SU-DHL-6 (cell line): ENCODE data around the gene FRAT2.

Source experiments
- H2AFZ ChIP-seq: fragments of 200-600 bp; sonication (generic); 2 replicates; pipeline ENCODE4 v1.6.1; 2014; ENCODE audit warnings: low read depth, mild to moderate bottlenecking, moderate library complexity, mixed read lengths, antibody characterized with exemption, low read length; ENCODE audit not compliant: severe bottlenecking
- H3F3A ChIP-seq: fragments of 200-600 bp; shearing (Covaris generic); 2 replicates; pipeline ENCODE4 v1.6.0; 2016; ENCODE audit warnings: antibody characterized with exemption, mild to moderate bottlenecking; ENCODE audit not compliant: insufficient read depth
- H3K27ac ChIP-seq: fragments of 200-600 bp; sonication (generic); 2 replicates; pipeline ENCODE4 v1.5.1; 2016; ENCODE audit warnings: low read depth, mild to moderate bottlenecking, low read length, moderate library complexity, mixed read lengths
- H3K27me3 ChIP-seq: fragments of 200-600 bp; sonication (generic), shearing (Covaris generic); 2 replicates; pipeline ENCODE4 v1.6.0; 2014; ENCODE audit warnings: mild to moderate bottlenecking, low read length
- H3K36me3 ChIP-seq: fragments of 200-600 bp; sonication (generic); 2 replicates; pipeline ENCODE4 v1.6.1; 2014; ENCODE audit warnings: mild to moderate bottlenecking, low read length, mixed read lengths
- H3K4me2 ChIP-seq: fragments of 300-600, 200-600 bp; shearing (Covaris generic), sonication (generic); 2 replicates; pipeline ENCODE4 v1.6.0; 2014; ENCODE audit warnings: low read length, low read depth, mild to moderate bottlenecking; ENCODE audit not compliant: poor library complexity, severe bottlenecking
- H3K4me3 ChIP-seq: fragments of 200-600 bp; sonication (generic); 2 replicates; pipeline ENCODE4 v1.5.1; 2014; ENCODE audit warnings: antibody characterized with exemption, low read length, mild to moderate bottlenecking, mixed read lengths; ENCODE audit not compliant: insufficient read depth, poor library complexity, severe bottlenecking
- H3K79me2 ChIP-seq: fragments of 200-600 bp; sonication (generic); 2 replicates; pipeline ENCODE4 v1.6.1; 2014; ENCODE audit warnings: mild to moderate bottlenecking, low read length, moderate library complexity; ENCODE audit not compliant: insufficient read depth
- H3K9ac ChIP-seq: fragments of 200-600 bp; sonication (generic); 2 replicates; pipeline ENCODE4 v1.7.0; 2014; ENCODE audit warnings: mild to moderate bottlenecking, low read length
- H3K9me2 ChIP-seq: fragments of 200-600 bp; sonication (generic); replicated peaks from 2 replicates; pipeline ENCODE4 v1.6.1; 2014; ENCODE audit warnings: low read length; ENCODE audit not compliant: insufficient read depth
- H3K9me3 ChIP-seq: fragments of 200-600 bp; sonication (generic); 2 replicates; pipeline ENCODE4 v1.6.1; 2014; ENCODE audit warnings: low read length, mixed read lengths; ENCODE audit not compliant: insufficient read depth
- H4K20me1 ChIP-seq: fragments of 200-600 bp; sonication (generic); 2 replicates; pipeline ENCODE4 v1.6.1; 2014; ENCODE audit warnings: low read depth, mild to moderate bottlenecking, antibody characterized with exemption, low read length, moderate library complexity, mixed read lengths
- EZH2phosphoT487 ChIP-seq: fragments of 200-600 bp; sonication (generic), shearing (Covaris generic); conservative IDR thresholded peaks from 2 replicates; pipeline ENCODE4 v1.6.1; 2018; ENCODE audit warnings: mild to moderate bottlenecking, antibody characterized with exemption, low read length, moderate library complexity, mixed read lengths
- TF ChIP-seq, protein P1 (sequence below): fragments of 200-600 bp; sonication (generic); IDR thresholded peaks from one replicate; pipeline ENCODE4 v1.5.1; 2017; ENCODE audit warnings: antibody characterized with exemption, mild to moderate bottlenecking, low read length, moderate library complexity; ENCODE audit not compliant: insufficient read depth, poor library complexity, severe bottlenecking

FRAT2 gene

DNA sequence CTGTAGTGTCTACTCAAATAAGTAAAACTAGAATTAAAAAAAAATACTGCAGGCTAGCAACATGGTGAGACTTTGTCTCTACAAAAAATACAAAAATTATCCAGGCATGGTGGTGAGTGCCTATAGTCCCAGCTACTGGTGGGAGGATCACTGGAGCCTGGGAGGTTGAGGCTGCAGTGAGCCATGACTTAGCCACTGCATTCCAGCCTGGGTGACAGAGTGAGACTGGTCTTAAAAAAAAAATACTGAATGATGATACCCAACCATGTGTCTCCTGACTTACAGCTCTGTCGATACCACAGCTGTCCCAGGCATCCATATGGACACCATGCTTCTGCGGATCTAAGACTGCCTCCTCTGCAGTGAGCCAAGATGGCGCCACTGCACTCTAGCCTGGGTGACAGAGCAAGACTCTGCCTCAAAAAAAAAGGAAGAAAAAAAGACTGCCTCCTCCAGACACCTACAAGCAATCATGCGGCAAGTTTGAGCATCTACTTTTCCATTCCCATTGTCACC lies 23.4 kb downstream of the FRAT2 start:
- H3K9ac ChIP-seq, result no peak overlapping the region
- H3K79me2 ChIP-seq, result no peaks in the 10 kb centered on the region
- no peaks in the 10 kb centered on the region for H3K27me3 ChIP-seq
- no peak overlapping the region for H3K4me2 ChIP-seq
- no peaks in the 10 kb centered on the region for H3K9me2 ChIP-seq
- no peaks in the 10 kb centered on the region for H3K9me3 ChIP-seq
- H3K36me3 ChIP-seq, result no peaks in the 10 kb centered on the region
- H4K20me1 ChIP-seq, result no peaks in the 10 kb centered on the region
- H3K4me3 ChIP-seq, result no peak overlapping the region
- H3F3A ChIP-seq, result no peaks in the 10 kb centered on the region
- no peak overlapping the region for H3K27ac ChIP-seq
- H2AFZ ChIP-seq, result no peak overlapping the region
- TF ChIP-seq, protein P1, sequence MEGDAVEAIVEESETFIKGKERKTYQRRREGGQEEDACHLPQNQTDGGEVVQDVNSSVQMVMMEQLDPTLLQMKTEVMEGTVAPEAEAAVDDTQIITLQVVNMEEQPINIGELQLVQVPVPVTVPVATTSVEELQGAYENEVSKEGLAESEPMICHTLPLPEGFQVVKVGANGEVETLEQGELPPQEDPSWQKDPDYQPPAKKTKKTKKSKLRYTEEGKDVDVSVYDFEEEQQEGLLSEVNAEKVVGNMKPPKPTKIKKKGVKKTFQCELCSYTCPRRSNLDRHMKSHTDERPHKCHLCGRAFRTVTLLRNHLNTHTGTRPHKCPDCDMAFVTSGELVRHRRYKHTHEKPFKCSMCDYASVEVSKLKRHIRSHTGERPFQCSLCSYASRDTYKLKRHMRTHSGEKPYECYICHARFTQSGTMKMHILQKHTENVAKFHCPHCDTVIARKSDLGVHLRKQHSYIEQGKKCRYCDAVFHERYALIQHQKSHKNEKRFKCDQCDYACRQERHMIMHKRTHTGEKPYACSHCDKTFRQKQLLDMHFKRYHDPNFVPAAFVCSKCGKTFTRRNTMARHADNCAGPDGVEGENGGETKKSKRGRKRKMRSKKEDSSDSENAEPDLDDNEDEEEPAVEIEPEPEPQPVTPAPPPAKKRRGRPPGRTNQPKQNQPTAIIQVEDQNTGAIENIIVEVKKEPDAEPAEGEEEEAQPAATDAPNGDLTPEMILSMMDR, result no peak
- no peak for TF ChIP-seq EZH2phosphoT487

DNA sequence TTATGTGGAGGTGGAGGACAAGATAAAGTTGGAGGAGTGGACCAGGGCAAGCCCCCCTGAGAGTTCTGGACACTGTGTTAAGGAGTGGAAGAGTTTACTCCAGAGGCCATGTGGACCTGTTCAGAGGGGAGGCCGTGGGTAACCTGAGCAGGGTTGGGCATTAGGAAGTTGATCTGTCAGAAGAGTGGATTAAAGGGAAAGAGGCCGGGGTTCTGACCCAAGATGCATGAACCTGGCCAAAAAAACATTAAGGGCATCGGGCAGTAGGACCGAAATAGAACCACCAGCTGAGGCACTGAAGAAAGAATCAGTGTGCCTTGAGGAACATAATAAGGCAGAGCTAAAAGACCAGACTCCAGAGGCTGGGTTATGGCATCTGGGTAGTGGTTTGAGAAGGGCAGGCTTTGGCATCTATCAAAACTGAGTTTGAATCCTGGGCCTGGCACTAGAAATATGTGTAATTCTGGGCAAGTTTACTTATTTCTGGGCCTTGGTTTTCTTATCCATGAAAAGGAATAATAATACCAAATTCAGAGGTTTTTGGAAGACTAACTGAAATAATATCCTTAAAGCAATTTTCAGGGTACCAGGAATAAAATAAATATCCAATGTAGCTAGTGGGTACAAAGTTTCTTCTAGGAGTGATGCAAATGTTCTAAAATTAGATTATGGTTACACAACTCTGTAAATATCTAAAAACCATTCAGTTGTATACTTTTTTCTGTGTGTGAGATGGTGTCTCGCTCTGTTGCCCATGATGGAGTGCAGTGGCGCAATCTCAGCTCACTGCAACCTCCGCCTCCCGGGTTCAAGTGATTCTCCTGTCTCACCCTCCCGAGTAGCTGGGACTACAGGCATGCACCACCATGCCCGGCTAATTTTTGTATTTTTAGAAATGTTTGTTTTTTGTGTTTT lies 26.4 kb downstream of the FRAT2 start:
- TF ChIP-seq EZH2phosphoT487, result no peak
- TF ChIP-seq, protein P1, result no peak

DNA sequence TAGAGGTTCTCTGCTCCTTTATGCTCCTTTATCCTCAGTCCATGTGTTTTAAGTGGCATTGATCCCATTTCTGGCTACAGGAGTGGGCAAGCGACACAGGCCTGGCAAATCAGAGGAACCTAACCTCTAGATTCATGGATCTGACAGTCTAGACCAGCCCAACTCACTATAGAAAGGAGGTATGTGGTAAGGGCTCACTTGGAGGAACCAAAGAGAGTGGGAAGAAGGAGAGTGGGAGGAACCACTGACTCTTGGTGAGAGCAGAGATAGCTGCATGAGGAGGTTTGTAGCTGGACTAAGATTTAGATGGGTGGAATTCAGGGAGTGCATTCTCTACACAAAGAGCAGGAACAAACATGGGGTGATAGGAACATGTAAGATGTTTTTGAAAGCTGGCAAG lies 27.1 kb downstream of the FRAT2 start:
- Histone ChIP-seq H3F3A (no peaks in the 10 kb centered on the region), H2AFZ (no peak overlapping the region), H3K27ac (no peak overlapping the region), H3K9ac (no peak overlapping the region), H3K9me3 (no peaks in the 10 kb centered on the region), H3K79me2 (no peaks in the 10 kb centered on the region), H3K4me2 (no peak overlapping the region), H4K20me1 (no peaks in the 10 kb centered on the region), H3K4me3 (no peak overlapping the region), H3K36me3 (no peaks in the 10 kb centered on the region), H3K9me2 (no peaks in the 10 kb centered on the region), H3K27me3 (no peaks in the 10 kb centered on the region)
- no peak for TF ChIP-seq EZH2phosphoT487
- TF ChIP-seq, protein P1, result no peak

More for the DNA sequence above, 26.4 kb downstream of the FRAT2 start:
- Histone ChIP-seq H2AFZ (no peak overlapping the region), H3K9me2 (no peaks in the 10 kb centered on the region), H3K9ac (no peak overlapping the region), H3F3A (no peaks in the 10 kb centered on the region), H3K27ac (no peak overlapping the region), H4K20me1 (no peaks in the 10 kb centered on the region), H3K79me2 (no peaks in the 10 kb centered on the region), H3K4me3 (no peak overlapping the region), H3K9me3 (no peaks in the 10 kb centered on the region), H3K4me2 (no peak overlapping the region), H3K36me3 (no peaks in the 10 kb centered on the region), H3K27me3 (no peaks in the 10 kb centered on the region)
